GM19099 (cell line): ENCODE data around the gene NDEL1.

ENCODE experiments used
- POLR2A ChIP-seq: IDR thresholded peaks from 3 replicates; pipeline ENCODE4 v1.6.1; 2011; ENCODE audit warnings: low read depth; ENCODE audit not compliant: insufficient read length; ENCODE audit errors: extremely low read depth

The NDEL1 gene

GRCh38 chr17:8477715-8478441, 42.2 kb downstream of the NDEL1 start:
- no peak for TF ChIP-seq POLR2A

- TF ChIP-seq POLR2A, result no peak
Measured at GRCh38 chr17:8479431-8479947, 43.8 kb downstream of the NDEL1 start.

GRCh38 chr17:8480011-8480976, 44.6 kb downstream of the NDEL1 start:
- TF ChIP-seq POLR2A, result no peak

GRCh38 chr17:8481089-8481488, 45.4 kb downstream of the NDEL1 start:
- TF ChIP-seq POLR2A, result no peak

- no peak for TF ChIP-seq POLR2A
Measured at GRCh38 chr17:8481703-8482102, 46.0 kb downstream of the NDEL1 start.

GRCh38 chr17:8482546-8482945, 46.9 kb downstream of the NDEL1 start:
- TF ChIP-seq POLR2A, result no peak

GRCh38 chr17:8484465-8484864, 48.8 kb downstream of the NDEL1 start:
- TF ChIP-seq POLR2A, result no peak

- TF ChIP-seq POLR2A, result no peak
Measured at GRCh38 chr17:8485491-8485890, 49.8 kb downstream of the NDEL1 start.

GRCh38 chr17:8487130-8487645, 51.5 kb downstream of the NDEL1 start:
- no peak for TF ChIP-seq POLR2A

GRCh38 chr17:8487743-8488142, 52.1 kb downstream of the NDEL1 start:
- no peak for TF ChIP-seq POLR2A

GRCh38 chr17:8488491-8488890, 52.8 kb downstream of the NDEL1 start:
- no peak for TF ChIP-seq POLR2A

GRCh38 chr17:8488901-8489300, 53.2 kb downstream of the NDEL1 start:
- no peak for TF ChIP-seq POLR2A

GRCh38 chr17:8489841-8490240, 54.2 kb downstream of the NDEL1 start:
- TF ChIP-seq POLR2A, result no peak

- TF ChIP-seq POLR2A, result no peak
Measured at GRCh38 chr17:8490256-8491023, 54.8 kb downstream of the NDEL1 start.

- no peak for TF ChIP-seq POLR2A
Measured at GRCh38 chr17:8492121-8492520, 56.4 kb downstream of the NDEL1 start.
